ENCODE data around the gene DNAJC28.

DNA sequence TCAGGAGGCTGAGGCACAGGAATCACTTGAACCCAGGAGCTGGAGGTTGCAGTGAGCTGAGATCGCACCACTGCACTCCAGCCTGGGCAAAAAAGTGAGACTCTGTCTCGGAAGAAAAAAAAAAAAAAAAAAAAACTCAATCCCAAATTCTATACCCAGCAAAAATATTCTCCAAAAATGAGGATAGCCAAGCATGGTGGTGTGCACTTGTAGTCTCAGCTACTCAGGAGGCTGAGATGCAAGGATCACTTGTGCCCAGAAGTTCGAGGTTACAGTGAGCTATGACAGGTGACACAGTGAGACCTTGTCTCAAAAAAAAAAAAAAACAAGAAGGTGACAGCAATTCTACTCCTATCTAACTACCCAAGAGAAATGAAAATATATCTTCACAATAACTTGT is 18.2 kb downstream of the DNAJC28 start:
- TF ChIP-seq POLR2A (IDR thresholded peaks at IDR 0.05): no peak
- TF ChIP-seq, protein P1, sequence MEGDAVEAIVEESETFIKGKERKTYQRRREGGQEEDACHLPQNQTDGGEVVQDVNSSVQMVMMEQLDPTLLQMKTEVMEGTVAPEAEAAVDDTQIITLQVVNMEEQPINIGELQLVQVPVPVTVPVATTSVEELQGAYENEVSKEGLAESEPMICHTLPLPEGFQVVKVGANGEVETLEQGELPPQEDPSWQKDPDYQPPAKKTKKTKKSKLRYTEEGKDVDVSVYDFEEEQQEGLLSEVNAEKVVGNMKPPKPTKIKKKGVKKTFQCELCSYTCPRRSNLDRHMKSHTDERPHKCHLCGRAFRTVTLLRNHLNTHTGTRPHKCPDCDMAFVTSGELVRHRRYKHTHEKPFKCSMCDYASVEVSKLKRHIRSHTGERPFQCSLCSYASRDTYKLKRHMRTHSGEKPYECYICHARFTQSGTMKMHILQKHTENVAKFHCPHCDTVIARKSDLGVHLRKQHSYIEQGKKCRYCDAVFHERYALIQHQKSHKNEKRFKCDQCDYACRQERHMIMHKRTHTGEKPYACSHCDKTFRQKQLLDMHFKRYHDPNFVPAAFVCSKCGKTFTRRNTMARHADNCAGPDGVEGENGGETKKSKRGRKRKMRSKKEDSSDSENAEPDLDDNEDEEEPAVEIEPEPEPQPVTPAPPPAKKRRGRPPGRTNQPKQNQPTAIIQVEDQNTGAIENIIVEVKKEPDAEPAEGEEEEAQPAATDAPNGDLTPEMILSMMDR (IDR thresholded peaks at IDR 0.05): no peak
- TF ChIP-seq POLR2AphosphoS5 (IDR thresholded peaks at IDR 0.05): no peak

All from prostate gland (tissue), 2 donors.